GM12878 (cell line): ENCODE results near the gene P3R3URF.

ENCODE experiments used
- ATF3 ChIP-seq: IDR thresholded peaks from 2 replicates; pipeline ENCODE4 v1.6.1; 2011; ENCODE audit warnings: low read depth, mild to moderate bottlenecking, low read length, moderate library complexity, borderline replicate concordance; ENCODE audit errors: extremely low read depth
- EZH2 ChIP-seq: IDR thresholded peaks from 2 replicates; pipeline ENCODE4 v1.6.1; 2012; ENCODE audit warnings: low read depth, mild to moderate bottlenecking, control low read depth, inconsistent platforms, low read length, borderline replicate concordance; ENCODE audit not compliant: control insufficient read depth
- IRF3 ChIP-seq: fragments of 450-650 bp; IDR thresholded peaks from 2 replicates; pipeline ENCODE4 v1.6.1; 2014; ENCODE audit warnings: mild to moderate bottlenecking
- MAX ChIP-seq: IDR thresholded peaks from 2 replicates; pipeline ENCODE4 v1.6.1; 2012; ENCODE audit warnings: low read depth, low read length, improper control_type of control experiment
- MXI1 ChIP-seq: fragments of 150-350 bp; IDR thresholded peaks from 2 replicates; pipeline ENCODE4 v1.6.1; 2011; ENCODE audit warnings: low read depth, mild to moderate bottlenecking, inconsistent platforms, low read length, improper control_type of control experiment

- no peak for TF ChIP-seq IRF3
- no peak for TF ChIP-seq MXI1
- no peak for TF ChIP-seq MAX
- no peak for TF ChIP-seq EZH2
- no peak for TF ChIP-seq ATF3
Observed at GRCh38 chr1:46173361-46173856, 2.9 kb downstream of the P3R3URF start.
